ENCODE data around the gene PPP1R12C.
"Not testable (repeated sequence)": the region's sequence is repeated elsewhere in the genome, so short reads cannot be mapped to it uniquely, and the experiment has no call there.

PPP1R12C gene

GRCh38 chr19:55156202-55157063 lies 39.0 kb upstream of the PPP1R12C start:
- no peaks in the 10 kb centered on the region for H3K36me3 ChIP-seq (ENCODE audit: control insufficient read depth, low read depth, low read length)
- H3K4me1 ChIP-seq (ENCODE audit: control insufficient read depth, low read depth, low read length): peaks cover 14% of the 10 kb centered on the region
- H3K27me3 ChIP-seq (ENCODE audit: control insufficient read depth, insufficient read depth, low read length): peaks cover 6% of the 10 kb centered on the region
- H3K27ac ChIP-seq (ENCODE audit: low read length): no peak overlapping the region
- no peaks in the 10 kb centered on the region for H3K9me3 ChIP-seq (ENCODE audit: control insufficient read depth, low read depth, low read length)
- H3K4me3 ChIP-seq (ENCODE audit: low read length): peak overlapping the region; percentile 75
- peak overlapping the region; percentile 50 for H3K9ac ChIP-seq (ENCODE audit: low read length)

DNA sequence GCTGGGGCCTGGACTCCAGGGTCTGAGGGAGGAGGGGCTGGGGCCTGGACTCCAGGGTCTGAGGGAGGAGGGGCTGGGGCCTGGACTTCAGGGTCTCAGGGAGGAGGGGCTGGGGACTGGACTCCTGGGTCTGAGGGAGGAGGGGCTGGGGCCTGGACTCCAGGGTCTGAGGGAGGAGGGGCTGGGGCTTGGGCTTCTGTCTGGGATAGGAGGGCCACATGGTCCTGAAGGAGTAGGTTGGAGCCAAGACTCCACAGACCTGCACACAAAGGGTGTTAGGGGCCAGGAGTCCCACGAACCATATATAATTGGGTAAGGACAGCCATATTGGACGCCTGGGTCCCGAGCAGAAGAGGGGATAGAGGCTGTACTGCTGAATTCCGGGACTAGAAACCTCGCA lies 38.3 kb upstream of the PPP1R12C start:
- H3K36me3 ChIP-seq (ENCODE audit: control insufficient read depth, low read depth, low read length); H3K27me3 ChIP-seq (ENCODE audit: control insufficient read depth, insufficient read depth, low read length); H3K9me3 ChIP-seq (ENCODE audit: control insufficient read depth, low read depth, low read length); H3K27ac ChIP-seq (ENCODE audit: low read length): not testable (repeated sequence)
- Histone ChIP-seq H3K4me1 (ENCODE audit: control insufficient read depth, low read depth, low read length) (peaks cover 14% of the 10 kb centered on the region), H3K4me3 (ENCODE audit: low read length) (peak overlapping the region; percentile 75), H3K9ac (ENCODE audit: low read length) (peak overlapping the region; percentile 50)

DNA sequence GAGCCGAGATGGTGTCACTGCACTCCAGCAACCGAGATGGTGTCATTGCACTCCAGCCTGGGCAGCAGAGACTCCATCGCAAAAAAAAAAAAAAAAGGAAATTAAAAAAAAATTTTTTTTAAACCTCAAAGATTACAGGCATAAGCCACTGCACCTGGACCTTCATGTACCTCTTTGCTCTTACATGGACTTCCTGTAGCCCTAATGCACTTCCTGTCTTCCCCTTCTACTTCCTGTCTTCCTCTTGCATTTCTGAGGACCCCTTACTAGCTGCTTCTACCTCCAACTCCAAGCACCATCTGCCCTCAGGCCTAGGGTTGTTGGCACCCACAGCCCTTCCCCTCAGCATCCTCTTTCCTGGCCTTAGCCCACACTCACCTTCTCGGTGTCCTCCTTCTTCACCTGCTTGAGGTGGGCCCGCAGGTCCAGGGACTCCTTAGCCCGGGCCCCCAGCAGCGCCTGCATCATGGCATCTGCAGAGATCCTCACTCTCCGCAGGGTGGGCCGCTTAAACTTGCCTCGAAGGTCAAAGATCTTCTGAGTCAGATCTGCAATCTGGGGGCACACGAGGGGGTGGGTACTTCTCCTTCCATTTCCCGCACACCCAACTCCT lies 36.3 kb upstream of the PPP1R12C start:
- Histone ChIP-seq H3K9me3 (ENCODE audit: control insufficient read depth, low read depth, low read length) (no peaks in the 10 kb centered on the region), H3K4me1 (ENCODE audit: control insufficient read depth, low read depth, low read length) (peaks cover 15% of the 10 kb centered on the region), H3K36me3 (ENCODE audit: control insufficient read depth, low read depth, low read length) (peaks cover 3% of the 10 kb centered on the region)

GRCh38 chr19:55152017-55152416 lies 34.6 kb upstream of the PPP1R12C start:
- Histone ChIP-seq H3K4me1 (ENCODE audit: control insufficient read depth, low read depth, low read length) (peaks cover 22% of the 10 kb centered on the region), H3K4me3 (ENCODE audit: low read length) (no peak overlapping the region), H3K9me3 (ENCODE audit: control insufficient read depth, low read depth, low read length) (no peaks in the 10 kb centered on the region), H3K27me3 (ENCODE audit: control insufficient read depth, insufficient read depth, low read length) (no peaks in the 10 kb centered on the region), H3K9ac (ENCODE audit: low read length) (no peak overlapping the region), H3K27ac (ENCODE audit: low read length) (no peak overlapping the region), H3K36me3 (ENCODE audit: control insufficient read depth, low read depth, low read length) (peaks cover 3% of the 10 kb centered on the region)

More for the DNA sequence above, 36.3 kb upstream of the PPP1R12C start:
- Histone ChIP-seq H3K4me3 (ENCODE audit: low read length) (no peak overlapping the region), H3K9ac (ENCODE audit: low read length) (no peak overlapping the region), H3K27ac (ENCODE audit: low read length) (no peak overlapping the region), H3K27me3 (ENCODE audit: control insufficient read depth, insufficient read depth, low read length) (no peaks in the 10 kb centered on the region)

DNA sequence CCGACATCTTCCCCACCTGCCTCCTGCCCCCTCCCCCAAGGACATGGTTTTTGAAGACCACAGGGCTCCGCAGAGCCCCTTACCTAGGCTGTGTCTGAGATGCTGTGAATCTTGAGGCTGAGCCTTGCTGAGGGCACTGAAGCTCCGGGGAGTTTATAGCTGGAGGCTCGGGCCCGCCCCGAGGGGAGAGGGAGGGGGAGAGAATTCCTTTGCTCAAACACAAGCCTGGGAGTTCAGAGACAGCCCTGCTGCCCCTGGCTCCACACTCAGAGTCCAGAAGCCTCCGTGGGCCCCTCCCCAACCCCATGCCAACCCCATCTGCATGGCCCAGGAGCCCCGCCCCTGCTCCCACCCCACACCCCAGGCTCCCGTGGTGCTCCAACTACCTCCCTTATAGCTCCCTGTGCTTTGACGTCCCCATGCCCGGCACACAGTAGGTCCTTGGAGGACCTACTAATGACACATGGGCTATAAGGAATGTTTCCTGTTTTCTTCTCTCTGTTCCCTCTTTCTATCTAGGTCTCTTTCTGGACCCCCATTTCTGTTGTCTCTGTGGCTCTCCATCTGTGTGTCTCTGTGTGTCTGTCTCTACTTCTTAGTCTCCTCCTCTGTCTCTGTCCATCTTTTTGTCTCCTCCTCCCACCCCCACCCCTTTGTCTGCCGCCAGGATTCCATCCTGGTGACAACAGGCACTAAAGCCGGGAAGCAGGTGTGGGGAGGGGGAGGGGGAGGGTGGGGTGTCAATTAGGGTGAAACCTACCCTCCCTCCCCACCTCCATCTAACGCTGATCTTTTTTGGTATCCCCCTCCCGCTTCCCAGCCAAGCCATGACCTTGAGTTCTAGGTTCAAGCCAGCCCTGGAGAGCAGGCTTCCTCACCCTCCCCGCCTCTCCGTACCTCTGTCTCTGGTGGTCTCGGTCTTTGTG lies 31.9 kb upstream of the PPP1R12C start, which contains the start of gene TNNT1:
Gene TNNT1, minus strand, starts transcription at position 129 of the 926 bp plus-strand sequence. CDS start 2,049 bp downstream, outside the sequence.
- H3K27ac ChIP-seq (ENCODE audit: low read length): no peak within 1 kb of the TSS
- no peaks in the 10 kb centered on the region for H3K9me3 ChIP-seq (ENCODE audit: control insufficient read depth, low read depth, low read length)
- no peak within 1 kb of the TSS for H3K9ac ChIP-seq (ENCODE audit: low read length)
- peak within 1 kb of the TSS; percentile 29 for H3K4me3 ChIP-seq (ENCODE audit: low read length)
- H3K27me3 ChIP-seq (ENCODE audit: control insufficient read depth, insufficient read depth, low read length): no peaks in the 10 kb centered on the region
- H3K36me3 ChIP-seq (ENCODE audit: control insufficient read depth, low read depth, low read length): peaks cover 3% of the 10 kb centered on the region
- H3K4me1 ChIP-seq (ENCODE audit: control insufficient read depth, low read depth, low read length): peaks cover 22% of the 10 kb centered on the region

DNA sequence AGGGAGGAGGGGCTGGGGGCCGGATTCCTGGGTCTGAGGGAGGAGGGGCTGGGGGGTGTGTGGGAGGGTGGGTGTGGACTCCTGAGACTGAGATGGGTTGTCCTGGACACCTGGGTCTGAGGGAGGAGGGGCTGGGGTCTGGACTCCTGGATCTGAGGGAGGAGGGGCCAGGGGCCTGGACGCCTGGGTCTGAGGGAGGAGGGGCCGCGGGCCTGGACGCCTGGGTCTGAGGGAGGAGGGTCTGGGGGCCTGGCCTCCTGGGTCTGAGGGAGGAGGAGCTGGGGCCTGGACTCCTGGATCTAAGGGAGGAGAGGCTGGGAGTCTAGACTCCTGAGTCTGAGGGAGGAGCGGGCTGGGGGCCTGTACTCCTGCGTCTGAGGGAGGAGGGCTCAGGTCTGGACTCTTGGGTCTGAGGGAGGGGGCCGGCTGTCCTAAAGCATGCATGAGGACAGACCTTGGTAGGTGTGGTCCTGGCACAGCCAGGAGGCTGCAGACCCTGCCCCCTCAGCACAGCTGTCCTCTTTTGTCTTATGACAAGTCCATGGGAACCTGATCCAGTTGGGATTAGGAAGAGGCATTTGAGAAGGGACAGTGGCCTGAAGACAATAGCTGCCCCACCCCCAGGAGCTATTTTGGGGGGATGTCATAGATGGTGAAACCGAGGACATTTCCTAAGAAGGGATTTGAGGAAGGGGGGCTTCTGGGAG lies 30.3 kb upstream of the PPP1R12C start:
- Histone ChIP-seq H3K27ac (ENCODE audit: low read length) (no peak overlapping the region), H3K4me3 (ENCODE audit: low read length) (no peak overlapping the region), H3K4me1 (ENCODE audit: control insufficient read depth, low read depth, low read length) (peaks cover 22% of the 10 kb centered on the region)

DNA sequence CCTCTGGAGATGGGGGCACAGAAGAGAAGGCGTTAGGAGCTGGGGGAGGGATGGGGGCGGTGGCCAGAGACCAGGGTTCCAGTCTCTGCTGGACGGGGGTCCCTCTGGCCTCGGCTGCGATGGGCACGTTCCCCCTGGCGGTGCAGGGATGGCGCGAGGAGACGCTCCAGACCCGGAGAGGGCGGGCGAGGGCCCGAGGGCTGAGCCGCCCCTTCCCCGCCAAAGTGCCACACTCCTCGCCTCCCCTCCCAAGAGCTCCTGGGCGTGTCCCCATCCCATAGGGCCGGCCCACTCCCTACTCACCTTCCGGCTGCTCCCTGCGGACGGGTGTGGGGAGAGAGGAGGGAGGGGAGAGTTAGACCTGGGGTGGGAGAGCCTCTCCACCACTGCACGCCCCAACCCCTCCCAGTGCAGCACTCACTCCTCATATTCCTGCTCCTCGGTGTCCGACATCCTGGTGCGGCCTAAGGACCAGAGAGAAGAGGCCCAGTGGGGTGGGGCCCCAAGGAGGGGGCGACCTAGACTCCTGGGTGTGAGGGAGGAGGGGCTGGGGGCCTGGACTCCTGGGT lies 29.4 kb upstream of the PPP1R12C start:
- peaks cover 3% of the 10 kb centered on the region for H3K36me3 ChIP-seq (ENCODE audit: control insufficient read depth, low read depth, low read length)
- H3K27ac ChIP-seq (ENCODE audit: low read length): no peak overlapping the region
- peaks cover 22% of the 10 kb centered on the region for H3K4me1 ChIP-seq (ENCODE audit: control insufficient read depth, low read depth, low read length)
- H3K27me3 ChIP-seq (ENCODE audit: control insufficient read depth, insufficient read depth, low read length): no peaks in the 10 kb centered on the region
- H3K9ac ChIP-seq (ENCODE audit: low read length): no peak overlapping the region
- peak overlapping the region; percentile 48 for H3K4me3 ChIP-seq (ENCODE audit: low read length)
- H3K9me3 ChIP-seq (ENCODE audit: control insufficient read depth, low read depth, low read length): no peaks in the 10 kb centered on the region

More for the DNA sequence above, 30.3 kb upstream of the PPP1R12C start:
- Histone ChIP-seq H3K36me3 (ENCODE audit: control insufficient read depth, low read depth, low read length) (peaks cover 3% of the 10 kb centered on the region), H3K9me3 (ENCODE audit: control insufficient read depth, low read depth, low read length) (no peaks in the 10 kb centered on the region), H3K27me3 (ENCODE audit: control insufficient read depth, insufficient read depth, low read length) (no peaks in the 10 kb centered on the region), H3K9ac (ENCODE audit: low read length) (no peak overlapping the region)

GRCh38 chr19:55146078-55146704 lies 28.8 kb upstream of the PPP1R12C start:
- peaks cover 22% of the 10 kb centered on the region for H3K4me1 ChIP-seq (ENCODE audit: control insufficient read depth, low read depth, low read length)
- H3K27me3 ChIP-seq (ENCODE audit: control insufficient read depth, insufficient read depth, low read length): no peaks in the 10 kb centered on the region
- H3K36me3 ChIP-seq (ENCODE audit: control insufficient read depth, low read depth, low read length): peaks cover 3% of the 10 kb centered on the region
- peak overlapping the region; percentile 62 for H3K4me3 ChIP-seq (ENCODE audit: low read length)
- no peak overlapping the region for H3K9ac ChIP-seq (ENCODE audit: low read length)
- no peak overlapping the region for H3K27ac ChIP-seq (ENCODE audit: low read length)
- no peaks in the 10 kb centered on the region for H3K9me3 ChIP-seq (ENCODE audit: control insufficient read depth, low read depth, low read length)

- H3K9ac ChIP-seq (ENCODE audit: low read length): no peak overlapping the region
- no peak overlapping the region for H3K4me3 ChIP-seq (ENCODE audit: low read length)
- H3K27ac ChIP-seq (ENCODE audit: low read length): no peak overlapping the region
- H3K36me3 ChIP-seq (ENCODE audit: control insufficient read depth, low read depth, low read length): no peaks in the 10 kb centered on the region
- H3K9me3 ChIP-seq (ENCODE audit: control insufficient read depth, low read depth, low read length): no peaks in the 10 kb centered on the region
- H3K4me1 ChIP-seq (ENCODE audit: control insufficient read depth, low read depth, low read length): peaks cover 26% of the 10 kb centered on the region
- no peaks in the 10 kb centered on the region for H3K27me3 ChIP-seq (ENCODE audit: control insufficient read depth, insufficient read depth, low read length)
These were observed 27.8 kb upstream of the PPP1R12C start for GRCh38 chr19:55145232-55145631.

DNA sequence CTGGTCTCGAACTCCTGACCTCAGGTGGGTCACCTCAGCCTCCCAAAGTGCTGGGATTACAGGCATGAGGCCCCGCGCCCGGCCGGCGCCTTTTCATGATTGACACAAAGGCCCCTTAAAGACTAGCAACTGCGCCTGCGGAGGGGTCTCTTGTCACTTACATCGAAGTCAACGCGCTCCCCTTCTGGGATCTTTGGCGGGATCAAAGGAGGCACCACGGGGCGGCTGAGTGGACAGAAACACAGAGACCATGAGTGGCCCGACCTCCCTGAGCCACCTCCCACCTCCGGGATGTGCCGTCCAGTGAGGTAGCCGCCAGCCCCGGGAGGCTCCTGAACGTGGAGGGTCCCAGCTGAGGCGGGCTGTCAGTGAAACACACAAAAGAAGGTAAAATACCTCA lies 24.3 kb upstream of the PPP1R12C start:
- Histone ChIP-seq H3K9ac (ENCODE audit: low read length) (no peak overlapping the region), H3K9me3 (ENCODE audit: control insufficient read depth, low read depth, low read length) (no peaks in the 10 kb centered on the region), H3K4me3 (ENCODE audit: low read length) (peak overlapping the region; percentile 16)

More for the DNA sequence above, 24.3 kb upstream of the PPP1R12C start:
- Histone ChIP-seq H3K4me1 (ENCODE audit: control insufficient read depth, low read depth, low read length) (peaks cover 4% of the 10 kb centered on the region), H3K27me3 (ENCODE audit: control insufficient read depth, insufficient read depth, low read length) (no peaks in the 10 kb centered on the region), H3K36me3 (ENCODE audit: control insufficient read depth, low read depth, low read length) (no peaks in the 10 kb centered on the region), H3K27ac (ENCODE audit: low read length) (no peak overlapping the region)

All from iPS-18a (cell line).